GM10266 (cell line): Measurements from ENCODE around the gene DMD.

Experiments used
- DNase-seq: peaks from one replicate; pipeline ENCODE4 v3.0.0; 2012; ENCODE audit errors: extremely low spot score
- TF ChIP-seq, protein P1 (sequence below): IDR thresholded peaks from 2 replicates; pipeline ENCODE4 v1.5.1; 2012; ENCODE audit warnings: mild to moderate bottlenecking, low read depth; ENCODE audit not compliant: control insufficient read depth, insufficient read depth; ENCODE audit errors: missing control alignments

Gene DMD

DNA sequence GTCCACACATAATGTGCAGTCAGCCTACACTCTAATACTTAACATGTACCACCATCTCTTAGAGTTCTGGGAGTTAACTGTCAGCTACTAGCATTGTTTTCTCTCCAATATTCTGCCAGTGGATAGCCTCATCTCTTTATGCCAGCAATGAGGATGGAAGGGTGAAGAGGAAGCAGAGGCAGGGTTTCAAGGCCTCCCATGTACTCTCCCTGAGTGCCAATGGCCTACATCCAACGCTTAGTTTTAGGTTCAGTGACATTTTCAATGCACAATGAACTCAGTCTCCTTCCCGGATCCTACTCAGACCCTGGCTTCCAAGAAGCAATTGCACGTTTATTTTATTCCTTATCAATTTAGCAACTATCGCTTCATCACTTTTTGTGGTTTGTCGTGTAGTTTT lies 686.1 kb downstream of the DMD start:
- no peak for DNase-seq
- TF ChIP-seq, protein P1, sequence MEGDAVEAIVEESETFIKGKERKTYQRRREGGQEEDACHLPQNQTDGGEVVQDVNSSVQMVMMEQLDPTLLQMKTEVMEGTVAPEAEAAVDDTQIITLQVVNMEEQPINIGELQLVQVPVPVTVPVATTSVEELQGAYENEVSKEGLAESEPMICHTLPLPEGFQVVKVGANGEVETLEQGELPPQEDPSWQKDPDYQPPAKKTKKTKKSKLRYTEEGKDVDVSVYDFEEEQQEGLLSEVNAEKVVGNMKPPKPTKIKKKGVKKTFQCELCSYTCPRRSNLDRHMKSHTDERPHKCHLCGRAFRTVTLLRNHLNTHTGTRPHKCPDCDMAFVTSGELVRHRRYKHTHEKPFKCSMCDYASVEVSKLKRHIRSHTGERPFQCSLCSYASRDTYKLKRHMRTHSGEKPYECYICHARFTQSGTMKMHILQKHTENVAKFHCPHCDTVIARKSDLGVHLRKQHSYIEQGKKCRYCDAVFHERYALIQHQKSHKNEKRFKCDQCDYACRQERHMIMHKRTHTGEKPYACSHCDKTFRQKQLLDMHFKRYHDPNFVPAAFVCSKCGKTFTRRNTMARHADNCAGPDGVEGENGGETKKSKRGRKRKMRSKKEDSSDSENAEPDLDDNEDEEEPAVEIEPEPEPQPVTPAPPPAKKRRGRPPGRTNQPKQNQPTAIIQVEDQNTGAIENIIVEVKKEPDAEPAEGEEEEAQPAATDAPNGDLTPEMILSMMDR, result no peak

- DNase-seq, result no peak
- TF ChIP-seq, protein P1, result no peak
Observed at GRCh38 chrX:32524385-32524784, 687.0 kb downstream of the DMD start.

GRCh38 chrX:32520789-32521188 lies 690.6 kb downstream of the DMD start:
- TF ChIP-seq, protein P1, result no peak
- no peak for DNase-seq

GRCh38 chrX:32514986-32515385 lies 696.4 kb downstream of the DMD start:
- TF ChIP-seq, protein P1, result no peak
- no peak for DNase-seq

- TF ChIP-seq, protein P1, result no peak
- no peak for DNase-seq
Observed at GRCh38 chrX:32501606-32502005, 709.7 kb downstream of the DMD start.

DNA sequence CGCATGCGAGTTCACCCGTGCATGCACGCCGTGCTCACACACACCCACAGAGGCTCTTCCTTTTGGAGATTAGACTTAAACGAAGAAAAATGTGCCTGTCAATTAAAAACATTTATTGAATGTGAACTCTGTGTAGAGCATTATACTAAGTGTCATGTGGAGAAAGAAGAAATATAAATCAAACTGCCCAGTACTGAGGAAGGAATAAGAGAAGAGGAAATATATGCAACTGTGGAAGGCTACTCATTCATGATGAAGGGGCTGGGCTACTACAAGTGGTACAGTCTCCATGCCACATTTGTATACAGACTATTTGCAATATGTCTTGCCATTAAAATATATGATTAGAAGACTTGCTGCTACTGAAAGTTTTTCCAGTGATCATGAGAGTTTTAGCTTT lies 714.7 kb downstream of the DMD start:
- DNase-seq, result no peak
- TF ChIP-seq, protein P1, result no peak

GRCh38 chrX:32495855-32496254 lies 715.5 kb downstream of the DMD start:
- DNase-seq, result no peak
- TF ChIP-seq, protein P1, result no peak
